HG02840 (cell line): ENCODE results near the gene RPL13A.

Experiments
- ATAC-seq: cut with Tn5 transposase; IDR thresholded peaks from one replicate; pipeline ENCODE4 v1.9.1; 2021; ENCODE audit warnings: mild to moderate bottlenecking, moderate library complexity, moderate number of reproducible peaks; ENCODE audit not compliant: unreplicated experiment, low FRiP score

Gene RPL13A

GRCh38 chr19:49502866-49503581 lies 15.6 kb downstream of the RPL13A start:
- ATAC-seq: no peak

GRCh38 chr19:49503582-49503962 lies 16.2 kb downstream of the RPL13A start:
- ATAC-seq: no peak

DNA sequence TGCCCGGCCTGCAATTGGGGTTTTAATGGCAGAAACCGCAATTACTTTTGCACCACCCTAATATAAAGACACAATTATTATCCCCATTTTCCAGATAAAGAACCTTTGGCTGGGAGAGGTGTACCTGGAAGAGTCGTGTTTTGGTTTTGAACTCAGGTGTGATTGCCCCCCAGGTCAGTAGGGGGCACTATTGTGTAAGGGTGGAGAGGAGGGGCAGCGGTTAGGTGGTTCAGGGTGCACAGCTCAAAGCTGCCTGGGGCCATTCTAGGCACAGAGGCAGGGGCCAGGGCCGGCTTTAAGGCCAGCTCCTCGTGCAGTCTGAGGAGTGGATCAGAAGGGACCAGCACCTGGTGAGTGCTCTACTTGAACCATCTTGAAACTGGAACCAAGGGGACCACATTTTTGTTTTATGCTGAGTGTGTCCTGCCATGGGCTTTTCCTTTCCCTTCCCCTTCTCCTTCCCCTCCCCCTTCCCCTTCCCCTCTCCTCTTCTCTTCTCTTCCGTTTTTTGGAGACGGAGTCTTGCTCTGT lies 19.2 kb downstream of the RPL13A start:
- no peak for ATAC-seq

- ATAC-seq: no peak
Measured at GRCh38 chr19:49507803-49508494, 20.5 kb downstream of the RPL13A start.

- ATAC-seq: no peak
Measured at GRCh38 chr19:49512970-49513745, 25.8 kb downstream of the RPL13A start.

DNA sequence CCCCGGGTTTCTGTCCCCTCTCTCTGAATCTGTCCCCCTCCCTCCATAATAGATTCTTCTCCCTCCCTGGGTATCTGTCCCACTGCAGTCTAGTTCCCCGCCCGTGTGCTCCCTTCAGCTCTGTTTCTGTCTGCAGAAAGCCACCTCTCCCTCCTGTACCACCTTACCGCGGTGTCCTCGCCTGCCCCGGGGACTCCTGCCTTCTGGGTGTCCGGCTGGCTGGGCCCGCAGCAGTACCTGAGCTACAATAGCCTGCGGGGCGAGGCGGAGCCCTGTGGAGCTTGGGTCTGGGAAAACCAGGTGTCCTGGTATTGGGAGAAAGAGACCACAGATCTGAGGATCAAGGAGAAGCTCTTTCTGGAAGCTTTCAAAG lies 26.3 kb downstream of the RPL13A start:
- ATAC-seq: no peak

GRCh38 chr19:49514151-49514550 lies 26.7 kb downstream of the RPL13A start:
- no peak for ATAC-seq

- no peak for ATAC-seq
Measured at GRCh38 chr19:49515767-49516166, 28.4 kb downstream of the RPL13A start.

GRCh38 chr19:49518033-49518432 lies 30.6 kb downstream of the RPL13A start:
- no peak for ATAC-seq

DNA sequence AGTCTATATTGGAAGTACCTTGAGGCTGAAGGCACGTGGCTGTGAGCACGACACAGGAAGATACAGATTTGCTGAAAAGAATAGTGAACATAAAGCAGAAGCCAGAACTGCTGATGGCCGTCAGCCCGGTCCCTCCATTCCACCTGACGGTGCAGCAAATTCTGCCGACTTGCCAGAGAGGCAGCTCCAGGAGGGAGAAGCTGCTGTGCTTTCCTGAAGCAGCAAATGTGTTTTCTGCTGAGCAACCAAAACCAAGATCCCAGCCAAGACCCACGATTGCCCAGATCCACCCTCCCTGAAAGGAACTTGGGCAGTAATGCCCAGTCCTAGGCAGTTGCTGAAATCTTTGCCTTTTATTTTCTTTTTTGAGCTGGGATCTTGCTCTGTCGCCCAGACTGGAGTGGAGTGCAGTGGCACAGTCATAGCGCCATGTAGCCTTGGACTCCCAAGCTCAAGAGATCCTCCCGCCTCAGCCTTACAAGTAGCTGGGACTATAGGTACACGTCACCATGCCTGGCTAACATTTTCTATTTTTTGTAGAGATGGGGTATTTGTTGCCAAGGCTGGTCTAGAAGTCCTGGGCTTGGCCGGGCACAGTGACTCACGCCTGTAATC lies 33.4 kb downstream of the RPL13A start:
- ATAC-seq: no peak

GRCh38 chr19:49524812-49525455 lies 37.5 kb downstream of the RPL13A start:
- no peak for ATAC-seq

DNA sequence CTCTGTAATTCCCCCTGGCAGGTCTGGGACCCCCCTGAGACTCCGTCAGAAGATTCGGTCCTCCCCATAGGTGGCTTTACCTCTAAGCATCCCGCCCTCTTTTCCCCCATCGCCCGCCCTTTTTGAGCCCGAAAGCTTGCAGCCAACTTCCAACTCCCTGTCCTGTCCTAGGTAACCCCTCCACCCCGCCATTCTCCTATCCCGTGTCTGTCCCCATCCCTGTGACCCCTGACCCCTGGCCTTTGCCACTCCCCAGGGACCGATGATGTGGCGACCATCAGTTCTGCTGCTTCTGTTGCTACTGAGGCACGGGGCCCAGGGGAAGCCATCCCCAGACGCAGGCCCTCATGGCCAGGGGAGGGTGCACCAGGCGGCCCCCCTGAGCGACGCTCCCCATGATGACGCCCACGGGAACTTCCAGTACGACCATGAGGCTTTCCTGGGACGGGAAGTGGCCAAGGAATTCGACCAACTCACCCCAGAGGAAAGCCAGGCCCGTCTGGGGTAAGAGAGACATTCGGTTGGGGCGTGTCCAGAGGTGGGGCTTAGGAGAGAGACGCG lies 40.9 kb downstream of the RPL13A start:
- ATAC-seq: no peak

DNA sequence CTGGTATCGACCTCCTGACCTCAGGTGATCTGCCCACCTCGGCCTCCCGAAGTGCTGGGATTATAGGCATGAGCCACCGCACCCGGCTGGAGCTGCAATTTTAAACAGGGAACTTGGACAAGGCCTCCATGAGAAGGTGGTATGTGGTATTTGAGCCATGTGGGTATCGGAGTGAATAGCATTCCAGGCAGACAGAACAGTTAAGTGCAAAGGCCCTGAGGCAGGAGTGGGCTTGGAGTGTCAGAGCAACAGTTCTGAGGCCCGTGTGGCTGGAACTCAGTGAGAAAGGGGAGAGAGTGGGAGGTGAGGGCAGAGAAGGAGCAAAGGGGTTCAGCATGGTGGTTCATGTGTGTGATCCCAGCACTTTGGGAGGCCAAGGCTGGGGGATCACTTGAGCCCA lies 43.3 kb downstream of the RPL13A start:
- no peak for ATAC-seq

GRCh38 chr19:49533551-49534488 lies 46.4 kb downstream of the RPL13A start:
- peak; percentile 66 for ATAC-seq

- no peak for ATAC-seq
Measured at GRCh38 chr19:49534632-49535385, 47.4 kb downstream of the RPL13A start.

- no peak for ATAC-seq
Measured at GRCh38 chr19:49536921-49537462, 49.6 kb downstream of the RPL13A start.

GRCh38 chr19:49538643-49539042 lies 51.2 kb downstream of the RPL13A start:
- no peak for ATAC-seq
